HG03565 (cell line): ENCODE results near the gene TBC1D9B.

Experiments
- ATAC-seq: cut with Tn5 transposase; IDR thresholded peaks from one replicate; pipeline ENCODE4 v1.9.1; 2021; ENCODE audit warnings: mild to moderate bottlenecking, moderate library complexity; ENCODE audit not compliant: unreplicated experiment

Gene TBC1D9B

DNA sequence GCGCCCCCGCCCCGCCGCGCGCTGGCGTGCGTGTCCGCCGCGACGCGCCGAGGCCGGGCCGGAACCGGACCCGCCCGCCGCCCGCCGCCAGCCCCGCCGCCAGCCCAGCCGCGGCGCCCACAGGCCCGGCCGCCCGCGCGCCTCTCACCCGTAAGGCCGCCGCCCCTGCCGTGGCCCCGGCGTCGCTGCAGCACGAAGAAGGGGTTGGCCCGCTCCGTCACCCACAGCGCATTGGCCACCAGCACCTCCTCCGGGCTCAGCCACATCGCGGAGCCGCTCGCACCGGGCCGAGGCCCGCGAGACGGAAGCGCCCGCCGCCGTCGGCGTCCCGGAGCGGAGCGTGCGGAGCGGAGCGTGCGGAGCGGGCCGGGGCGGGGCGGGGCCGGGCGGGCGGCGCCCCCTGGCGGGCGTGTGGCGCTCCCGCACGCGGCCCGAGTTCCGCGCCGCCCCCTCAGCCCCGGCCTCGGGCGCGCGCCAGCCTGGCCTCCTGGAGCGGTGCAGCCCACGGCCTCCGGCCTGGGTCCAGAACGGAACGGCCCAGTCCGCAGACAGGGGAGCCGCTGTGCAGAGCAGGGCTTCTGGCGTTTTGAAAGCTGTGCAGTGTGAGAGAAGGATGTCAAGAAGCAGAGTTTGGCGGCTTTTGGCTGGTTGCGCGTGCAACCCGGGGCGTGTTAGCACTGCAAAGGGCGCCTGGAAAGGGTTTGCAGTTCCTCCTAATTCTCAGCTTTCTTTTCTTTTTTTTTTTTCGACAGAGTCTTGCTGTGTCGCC is at the start of gene TBC1D9B:
Gene TBC1D9B (minus strand): TSS at position 342 of the 769 bp plus-strand sequence. CDS start 76 bp downstream, at position 266.
- ATAC-seq = peak; percentile 77

DNA sequence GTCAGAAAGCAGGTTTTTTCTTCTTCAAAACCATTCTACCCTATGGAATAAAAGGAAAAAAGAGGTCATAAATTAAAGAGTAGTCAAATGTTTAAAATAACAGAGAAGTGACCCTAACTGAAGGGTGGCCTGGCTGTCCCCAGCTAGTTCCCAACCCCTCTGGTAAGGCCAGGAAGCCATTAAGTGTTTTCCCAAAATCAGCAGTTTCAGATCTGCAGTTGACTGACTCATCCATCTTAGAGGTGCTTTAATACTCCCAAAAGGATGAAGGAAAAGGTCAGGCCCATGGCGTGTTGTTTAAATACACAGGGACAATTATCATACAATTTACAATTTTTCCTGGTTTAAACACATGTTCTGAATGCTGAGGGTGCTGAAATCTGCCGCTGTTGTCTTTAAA is 47.9 kb upstream of the TBC1D9B start:
- ATAC-seq = no peak

DNA sequence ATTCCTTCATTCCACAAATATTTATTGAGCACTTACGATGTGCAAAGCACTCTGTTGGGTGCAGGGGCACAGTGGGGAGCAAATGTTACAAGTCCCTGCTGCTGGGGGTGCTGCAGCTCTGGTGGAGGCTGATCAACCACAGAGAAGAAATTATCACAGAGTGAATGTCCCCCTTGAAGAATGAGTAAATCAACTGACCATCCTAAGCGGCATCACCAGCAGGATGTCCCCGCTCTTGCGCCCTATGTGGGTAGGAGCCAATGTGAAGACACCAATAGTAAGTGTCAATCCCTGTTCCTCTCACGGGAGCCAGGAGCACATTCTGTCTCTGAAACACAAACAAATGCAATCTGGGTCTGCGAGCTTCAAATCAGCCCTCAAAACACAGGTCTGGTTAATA is 47.4 kb upstream of the TBC1D9B start:
- ATAC-seq = no peak

DNA sequence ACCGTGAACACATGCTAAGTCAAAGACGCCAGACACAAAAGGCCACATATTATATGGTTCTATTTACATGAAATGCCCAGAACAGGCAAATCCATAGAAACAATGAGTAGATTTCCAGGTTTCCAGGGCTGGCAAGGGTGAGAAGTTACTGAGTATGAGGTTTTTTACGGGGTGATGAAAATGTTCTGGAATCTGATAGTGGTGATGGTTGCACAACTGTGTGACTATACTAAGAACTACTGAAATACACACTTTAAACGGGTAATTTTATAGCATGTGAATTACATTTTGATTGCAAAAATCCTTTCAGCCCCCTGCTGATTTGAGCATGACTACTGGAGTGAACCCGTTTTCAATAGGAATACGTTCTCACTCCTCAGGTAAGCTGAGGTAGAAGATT is 46.7 kb upstream of the TBC1D9B start:
- no peak for ATAC-seq

DNA sequence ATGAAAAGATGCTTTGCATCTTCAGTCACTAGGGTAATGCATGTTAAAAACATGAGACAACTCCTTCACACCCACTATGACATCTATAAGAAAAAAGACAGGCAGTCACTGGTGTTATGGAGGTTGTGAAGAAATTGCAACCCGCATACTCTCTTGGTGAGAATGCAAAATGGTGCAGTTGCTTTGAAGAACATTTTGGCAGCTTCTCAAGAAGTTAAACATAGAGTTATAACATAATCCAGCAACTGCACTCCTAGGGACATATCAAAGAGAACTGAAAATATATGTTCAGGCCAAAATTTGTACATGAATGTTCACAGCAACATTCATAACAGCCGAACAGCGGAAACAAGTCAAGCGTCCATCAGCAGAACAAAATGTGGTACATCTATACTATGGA is 46.3 kb upstream of the TBC1D9B start:
- no peak for ATAC-seq

DNA sequence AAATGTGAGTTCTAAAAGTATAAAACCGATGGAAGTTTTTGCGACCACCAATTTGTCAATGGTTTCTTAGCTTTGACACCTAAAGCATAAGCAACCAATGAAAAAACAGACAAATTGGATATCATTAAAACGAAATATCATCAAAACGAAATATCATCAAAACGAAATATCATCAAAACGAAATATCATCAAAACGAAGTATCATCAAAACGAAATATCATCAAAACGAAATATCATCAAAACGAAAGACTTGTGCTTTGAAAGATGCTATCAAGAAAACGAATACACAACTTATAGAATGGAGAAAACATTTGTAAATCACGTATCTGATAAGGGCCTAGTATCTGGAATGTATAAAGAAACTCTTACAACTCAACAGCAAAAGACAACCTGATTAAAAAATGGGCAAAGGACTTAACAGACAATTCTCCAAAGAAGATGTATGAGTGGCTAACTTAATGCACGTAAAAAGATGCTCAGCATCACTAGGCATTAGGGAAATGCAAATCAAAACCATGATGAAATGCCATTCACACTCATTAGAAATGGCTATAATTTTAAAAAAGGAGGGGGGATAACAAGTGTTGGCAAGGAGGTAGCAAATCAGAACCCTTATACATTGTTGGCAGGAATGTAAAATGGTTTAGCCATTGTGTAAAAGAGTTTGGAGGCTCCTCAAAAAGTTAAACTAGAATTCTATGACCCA is 29.4 kb upstream of the TBC1D9B start:
- ATAC-seq = no peak

DNA sequence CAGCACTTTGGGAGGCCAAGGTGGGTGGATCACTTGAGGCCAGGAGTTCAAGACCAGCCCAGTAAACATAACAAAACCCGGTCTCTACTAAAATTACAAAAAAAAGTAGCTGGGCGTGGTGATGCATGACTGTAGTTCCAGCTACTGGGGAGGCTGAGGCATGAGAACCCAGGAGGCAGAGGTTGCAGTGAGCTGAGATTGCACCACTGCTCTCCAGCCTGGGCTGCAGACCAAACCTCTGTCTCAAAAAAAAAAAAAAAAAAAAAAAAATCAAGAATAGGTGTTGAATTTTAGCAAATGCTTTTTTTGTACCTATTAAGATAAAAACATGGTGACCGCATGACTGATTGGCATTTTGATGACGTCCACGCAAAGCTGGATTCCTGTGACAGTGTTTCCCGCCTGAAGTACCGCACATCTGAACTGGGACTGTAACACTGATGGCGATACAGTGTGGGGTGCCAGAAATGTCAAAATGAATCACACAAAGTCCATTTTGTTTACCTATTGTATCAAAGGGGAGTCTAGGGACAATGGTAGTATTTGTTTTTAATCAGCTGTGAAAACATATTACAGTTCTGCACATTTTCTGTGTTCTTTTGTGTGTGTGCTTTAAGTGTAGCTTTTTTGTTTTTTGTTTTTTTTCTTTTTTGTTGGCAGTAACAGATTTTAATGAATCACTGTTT is 23.2 kb upstream of the TBC1D9B start:
- ATAC-seq = no peak

DNA sequence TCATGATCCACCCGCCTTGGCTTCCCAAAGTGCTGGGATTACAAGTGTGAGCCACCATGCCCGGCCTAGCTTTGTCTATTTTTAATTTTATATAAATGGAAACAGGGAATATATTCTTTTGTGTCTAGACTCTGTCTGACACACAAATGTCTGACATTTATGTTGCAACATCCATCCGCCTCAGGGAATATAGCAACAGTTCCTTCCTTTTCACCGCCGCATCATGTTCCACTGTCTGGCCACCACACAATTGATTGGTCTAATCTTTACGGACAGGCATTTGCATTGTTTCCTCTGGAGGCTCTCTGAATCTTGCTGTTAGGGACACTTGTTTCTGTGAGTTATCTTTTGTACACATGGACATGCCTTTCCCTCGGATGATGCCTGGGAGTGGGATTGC is 20.1 kb upstream of the TBC1D9B start:
- no peak for ATAC-seq

DNA sequence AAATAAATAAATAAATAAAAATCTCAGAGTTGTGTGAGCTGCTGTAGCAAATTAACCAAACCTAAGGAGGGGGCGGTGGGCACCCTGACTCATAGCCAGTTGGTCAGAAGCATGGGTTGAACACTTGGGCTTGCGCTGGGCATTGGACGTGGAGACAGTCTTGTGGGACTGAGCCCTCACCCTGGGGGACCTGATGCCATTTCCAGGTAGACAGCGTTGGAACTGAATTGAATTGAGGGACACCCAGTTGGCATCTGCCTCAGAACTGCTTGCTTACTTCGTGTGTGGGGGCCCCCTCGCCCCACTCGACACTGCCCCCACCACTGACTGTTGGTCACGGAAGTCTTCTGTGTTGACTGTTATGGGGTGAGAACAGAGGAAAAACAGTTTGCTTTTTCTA is 19.0 kb upstream of the TBC1D9B start:
- ATAC-seq = no peak

DNA sequence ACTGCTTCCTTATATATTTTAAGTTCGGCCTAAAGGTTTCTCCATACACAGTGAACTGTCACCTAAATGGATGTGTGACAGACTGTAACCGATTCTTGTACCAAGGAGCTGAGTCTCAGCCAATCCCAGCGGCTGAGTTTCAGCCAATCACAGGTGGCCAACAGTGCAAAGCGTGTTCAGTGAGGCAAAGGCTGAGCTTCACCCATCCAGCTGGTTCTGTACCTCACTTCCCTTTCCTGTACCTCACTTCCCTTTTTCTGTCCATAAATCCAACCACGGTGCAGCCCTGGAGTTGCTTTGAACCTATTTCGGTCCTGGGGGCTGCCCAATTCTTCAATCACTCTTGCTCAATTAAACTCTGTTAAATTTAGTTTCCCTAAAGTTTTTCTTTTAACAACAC is 15.7 kb upstream of the TBC1D9B start:
- ATAC-seq = no peak

DNA sequence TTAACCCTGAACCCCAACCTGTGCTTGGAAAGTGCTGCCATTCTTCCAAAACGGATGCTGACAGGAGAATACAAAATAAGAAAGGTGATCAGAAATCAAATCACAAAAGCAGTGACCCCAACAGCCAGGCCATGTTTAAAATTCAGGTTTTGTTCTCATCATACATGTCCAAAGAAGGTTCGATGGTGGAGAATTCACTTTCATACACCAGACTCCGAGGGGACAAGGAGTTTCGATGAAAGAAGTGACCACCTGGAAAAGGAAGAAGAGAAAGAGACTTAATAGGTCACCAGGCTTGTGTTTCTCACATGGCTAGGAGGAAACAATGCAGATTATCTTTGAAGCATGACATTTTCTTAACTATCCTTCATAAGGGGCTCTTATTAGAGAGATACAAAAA is 12.5 kb upstream of the TBC1D9B start:
- ATAC-seq = no peak

DNA sequence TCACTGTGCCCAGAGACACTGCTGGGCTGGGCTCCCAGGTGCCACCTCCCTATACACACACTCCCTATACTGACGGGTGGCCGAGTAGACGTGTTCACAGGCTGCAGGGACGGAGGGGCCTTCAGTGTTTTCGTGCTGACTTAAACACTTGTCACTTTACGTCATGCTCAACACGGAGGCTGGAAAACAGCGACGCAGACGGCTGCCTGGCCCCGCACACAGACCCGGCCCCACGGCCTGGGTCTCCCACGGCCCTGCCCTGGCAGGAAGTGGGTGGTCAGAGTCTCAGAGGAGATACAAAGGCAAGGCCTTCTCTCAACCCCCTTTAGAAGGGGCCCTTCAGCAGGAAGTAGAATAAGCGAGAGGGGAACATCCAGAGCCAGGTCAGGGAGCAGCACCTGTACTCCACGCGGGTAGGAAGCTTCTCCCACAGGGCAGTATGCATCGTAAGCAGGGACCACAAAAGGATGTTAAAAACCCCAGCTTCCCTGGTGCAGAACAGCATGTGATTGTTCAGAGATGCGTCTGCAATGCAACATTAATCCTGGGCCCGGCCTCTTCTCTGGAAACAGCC is 11.9 kb upstream of the TBC1D9B start:
- ATAC-seq = no peak

DNA sequence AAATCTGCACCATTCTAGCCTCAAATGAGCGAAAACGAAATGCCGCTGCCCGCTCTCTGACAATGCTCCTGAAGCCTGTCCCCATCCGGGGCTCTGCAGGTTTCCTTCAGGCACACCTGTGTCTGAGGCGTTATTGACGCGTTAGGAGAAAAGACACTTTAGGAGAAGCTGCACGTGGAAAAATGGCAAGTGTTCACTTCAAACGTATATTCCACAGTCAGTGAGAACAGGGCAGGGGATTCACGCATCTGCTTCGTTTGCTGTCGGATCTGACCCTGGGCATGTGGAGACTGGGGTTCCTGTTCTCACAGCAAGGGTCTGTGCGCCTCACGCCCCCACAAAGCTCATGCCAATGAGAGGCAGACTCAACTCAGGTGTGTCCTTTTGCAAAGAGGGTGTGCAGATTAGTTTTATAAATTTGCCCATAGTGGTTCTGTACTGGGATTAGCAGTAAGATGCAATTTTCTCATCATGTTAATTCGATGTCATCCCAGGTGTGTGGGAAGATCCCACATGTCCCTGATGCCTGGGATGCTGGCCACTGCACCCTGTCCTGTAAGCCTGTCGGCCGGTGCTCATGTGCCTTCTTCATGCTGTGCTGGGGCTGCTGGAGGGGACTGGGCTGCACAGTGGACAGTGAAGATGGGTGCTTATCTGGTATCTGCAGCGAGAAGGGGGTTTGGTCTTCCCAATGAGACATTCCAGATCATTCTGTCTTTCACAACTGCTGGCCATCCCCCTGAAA is 11.2 kb upstream of the TBC1D9B start:
- ATAC-seq = no peak

DNA sequence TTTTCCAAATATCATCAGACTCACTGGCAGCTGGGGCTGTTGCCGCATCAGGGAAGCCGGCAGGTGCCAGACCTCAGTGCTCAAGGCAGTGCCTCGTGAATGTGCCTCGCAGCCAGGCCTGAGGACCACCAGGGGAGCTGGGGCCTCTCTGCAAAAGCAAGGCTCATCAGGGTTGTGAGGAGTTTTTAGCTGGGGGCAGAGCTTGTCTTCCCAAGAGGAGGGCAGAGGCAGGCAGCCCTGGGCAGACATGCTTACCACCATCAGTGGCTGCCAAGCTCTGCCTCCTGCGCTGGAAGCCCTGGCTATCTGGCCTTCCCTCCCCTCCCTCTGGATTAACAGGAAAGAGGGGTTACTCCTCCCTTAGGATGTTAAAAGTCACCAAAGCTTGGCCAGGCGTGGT is 8.8 kb upstream of the TBC1D9B start:
- ATAC-seq = no peak

DNA sequence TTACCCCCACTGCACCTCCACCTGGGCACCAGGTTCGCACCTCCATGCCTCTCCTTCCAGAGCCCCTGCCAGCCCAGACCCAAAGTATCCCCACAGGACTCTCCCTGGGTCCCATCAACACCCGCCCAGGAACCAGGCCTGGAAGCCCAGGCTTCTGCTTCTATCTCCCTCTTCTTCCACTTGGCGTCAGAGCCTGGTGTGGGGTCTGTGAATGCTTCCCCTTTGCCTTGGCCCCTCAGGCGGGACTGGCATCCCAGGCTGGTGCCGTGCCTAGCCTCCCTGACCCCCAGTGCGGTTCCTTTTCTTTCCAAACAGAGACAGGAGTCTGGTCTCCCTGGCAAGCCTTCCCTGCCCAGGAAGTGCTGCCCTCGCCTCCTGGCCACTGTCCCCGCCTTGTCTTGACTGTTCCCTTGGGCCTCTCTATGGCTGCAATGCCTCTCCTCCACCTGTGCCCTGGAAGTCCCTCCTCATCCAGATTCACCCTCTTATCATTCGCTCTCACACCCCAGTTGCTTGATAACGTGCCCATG is 7.8 kb upstream of the TBC1D9B start:
- ATAC-seq = no peak

DNA sequence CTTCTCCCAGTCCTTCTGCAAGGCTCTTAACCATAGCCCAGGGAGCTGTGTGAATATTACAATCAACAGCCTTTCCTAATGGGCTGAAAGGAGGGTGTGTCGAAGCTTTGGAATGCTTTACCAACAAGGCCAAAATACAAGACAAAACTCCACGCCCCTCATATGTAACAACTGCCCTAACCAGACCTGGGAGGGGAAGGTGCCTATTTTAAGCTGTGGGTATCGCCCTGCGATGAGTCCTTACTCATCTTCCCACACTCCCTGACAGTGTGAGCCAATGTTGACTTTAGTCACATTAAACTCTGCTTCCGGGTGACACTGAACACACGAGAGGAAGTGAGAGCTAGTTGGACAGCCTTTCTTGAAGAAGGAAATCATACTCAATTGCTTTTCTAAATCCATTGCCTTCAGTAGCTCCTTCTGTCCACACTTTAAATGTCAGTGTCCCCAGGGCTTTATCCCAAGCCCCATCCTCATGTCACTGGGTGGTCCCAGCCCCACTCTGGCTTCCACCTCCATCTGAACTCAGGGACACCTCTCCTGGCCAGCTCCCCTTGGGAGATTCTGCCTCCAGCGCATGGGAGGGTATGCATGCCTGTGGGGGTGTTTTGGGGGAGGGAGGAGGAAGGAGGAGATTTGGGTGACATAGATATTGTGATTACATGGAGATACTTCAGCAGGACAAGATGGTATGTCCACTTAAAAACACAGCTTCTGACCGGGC is 6.5 kb upstream of the TBC1D9B start:
- ATAC-seq = no peak

DNA sequence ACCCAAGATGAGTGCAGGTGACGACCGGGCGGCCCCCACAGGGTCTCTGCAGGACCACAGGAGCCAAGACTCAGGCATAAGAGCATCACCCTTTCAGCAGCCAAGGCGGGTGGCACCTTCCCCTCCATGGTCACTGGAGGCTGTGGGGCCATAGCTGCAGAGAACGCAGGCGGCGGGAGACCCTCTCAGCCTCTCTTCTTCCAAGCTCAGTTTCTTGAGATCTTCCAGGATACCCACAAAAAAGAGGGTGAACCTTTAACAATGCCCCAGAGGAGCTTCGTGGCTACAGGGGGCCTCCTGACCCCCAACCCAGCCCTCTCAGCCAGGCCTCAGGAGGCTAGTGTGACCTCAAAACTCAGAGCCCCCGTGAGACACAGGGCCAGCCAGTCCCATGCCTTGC is 5.8 kb upstream of the TBC1D9B start:
- no peak for ATAC-seq

DNA sequence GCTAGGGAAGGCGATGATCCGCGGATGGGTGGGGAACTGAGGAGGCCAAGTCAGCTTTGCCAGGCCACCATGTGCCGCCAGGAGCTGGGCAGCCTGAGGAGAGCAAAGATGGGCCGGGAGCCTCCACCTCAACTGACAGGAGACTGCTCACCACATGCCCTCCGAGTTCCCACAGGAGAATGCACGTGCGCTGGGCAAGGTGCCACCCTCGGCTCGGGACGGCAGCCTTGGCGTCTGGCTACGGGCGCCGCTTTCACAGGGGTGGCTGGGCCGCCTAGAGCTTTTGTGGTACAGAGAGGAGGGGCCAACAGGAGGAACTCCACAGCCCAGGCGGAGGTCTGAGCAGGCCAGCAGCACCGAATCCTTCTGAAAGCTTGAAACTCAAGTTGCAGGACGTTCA is 5.3 kb upstream of the TBC1D9B start:
- no peak for ATAC-seq

DNA sequence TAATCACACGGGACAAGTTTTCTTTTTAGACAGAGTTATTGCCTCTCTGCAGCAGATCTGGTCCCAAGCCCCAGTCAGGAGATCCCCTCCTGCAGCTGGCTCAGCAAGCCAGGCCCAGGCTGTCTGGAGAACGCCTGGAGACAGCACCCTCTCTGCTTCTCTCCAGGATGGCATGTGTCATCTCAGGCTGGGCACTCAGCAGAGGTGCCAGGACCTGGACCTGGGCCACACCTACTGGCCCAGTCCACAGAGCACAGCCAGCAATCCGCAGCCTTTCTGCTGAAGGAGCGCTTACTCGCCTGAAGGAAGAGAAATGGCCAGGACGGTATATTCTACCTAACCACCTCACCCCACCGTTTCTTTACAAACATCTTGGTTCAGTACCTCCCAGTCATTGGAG is 4.7 kb upstream of the TBC1D9B start:
- ATAC-seq = no peak

DNA sequence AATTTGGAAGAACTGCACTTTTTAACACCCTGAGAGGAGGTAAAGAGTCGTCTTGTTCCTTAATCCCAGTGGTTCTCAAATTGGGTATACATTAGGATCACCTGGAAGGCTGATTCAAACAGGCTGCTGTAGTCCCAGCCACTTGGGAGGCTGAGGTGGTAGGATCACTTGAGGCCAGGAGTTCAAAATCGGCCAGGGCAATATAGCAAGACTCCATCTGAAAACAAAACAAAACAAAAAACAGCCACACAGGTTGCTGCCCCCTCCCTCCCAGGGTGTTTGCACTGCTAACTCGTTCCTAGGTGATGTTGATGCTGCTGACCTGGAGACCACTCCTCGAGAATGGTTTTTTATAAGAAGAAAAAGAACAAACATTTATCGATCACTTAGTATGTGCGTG is 1.5 kb upstream of the TBC1D9B start:
- no peak for ATAC-seq
